ENCODE results near the gene ETV4. TPM values are rescaled to one million over a fixed set of nuclear protein-coding genes. Genes with fewer than 3 reads are reported as not detected.
A peak's percentile ranks its signal among the peaks of the same experiment; 100 is the strongest.
"Not testable (repeated sequence)": the region's sequence is repeated elsewhere in the genome, so short reads cannot be mapped to it uniquely, and the experiment has no call there.

ETV4 gene
- total RNA-seq, 1 donor from 2014 or later = not detected

DNA sequence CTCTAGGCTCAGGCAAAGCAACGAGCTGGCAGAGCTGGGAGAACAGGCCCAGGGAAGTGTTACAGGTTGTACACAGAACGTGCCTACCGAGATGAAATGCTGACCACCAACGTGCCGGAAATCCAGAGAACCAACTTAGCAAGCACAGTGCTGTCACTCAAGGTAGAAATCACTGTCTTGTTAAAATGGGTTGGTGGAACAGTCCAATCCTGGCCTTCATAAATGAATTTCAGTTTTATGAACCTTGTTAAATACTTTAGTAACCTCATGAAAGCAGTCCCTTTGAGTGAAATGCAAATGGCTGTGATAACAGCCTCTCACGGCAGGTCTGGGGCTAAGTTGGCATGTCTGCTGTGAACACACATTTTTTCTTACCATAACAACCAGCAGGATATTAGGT lies 29.0 kb downstream of the ETV4 start:
- H3K27ac ChIP-seq = peak overlapping the region; percentile 19 to 60
- peaks cover 0 to 15% of the 10 kb centered on the region in 2 donors for H3K4me1 ChIP-seq
- H3K9me3 ChIP-seq = no peaks in the 10 kb centered on the region
- H3K4me3 ChIP-seq = no peak overlapping the region
- no peaks in the 10 kb centered on the region for H3K27me3 ChIP-seq
- intact Hi-C loops (cut with DNase I) = no loop called here
- no peak for DNase-seq (ENCODE audit: low spot score in 2 of 2)
- peaks cover 47 to 76% of the 10 kb centered on the region in 2 donors for H3K36me3 ChIP-seq
- TF ChIP-seq, protein P1, sequence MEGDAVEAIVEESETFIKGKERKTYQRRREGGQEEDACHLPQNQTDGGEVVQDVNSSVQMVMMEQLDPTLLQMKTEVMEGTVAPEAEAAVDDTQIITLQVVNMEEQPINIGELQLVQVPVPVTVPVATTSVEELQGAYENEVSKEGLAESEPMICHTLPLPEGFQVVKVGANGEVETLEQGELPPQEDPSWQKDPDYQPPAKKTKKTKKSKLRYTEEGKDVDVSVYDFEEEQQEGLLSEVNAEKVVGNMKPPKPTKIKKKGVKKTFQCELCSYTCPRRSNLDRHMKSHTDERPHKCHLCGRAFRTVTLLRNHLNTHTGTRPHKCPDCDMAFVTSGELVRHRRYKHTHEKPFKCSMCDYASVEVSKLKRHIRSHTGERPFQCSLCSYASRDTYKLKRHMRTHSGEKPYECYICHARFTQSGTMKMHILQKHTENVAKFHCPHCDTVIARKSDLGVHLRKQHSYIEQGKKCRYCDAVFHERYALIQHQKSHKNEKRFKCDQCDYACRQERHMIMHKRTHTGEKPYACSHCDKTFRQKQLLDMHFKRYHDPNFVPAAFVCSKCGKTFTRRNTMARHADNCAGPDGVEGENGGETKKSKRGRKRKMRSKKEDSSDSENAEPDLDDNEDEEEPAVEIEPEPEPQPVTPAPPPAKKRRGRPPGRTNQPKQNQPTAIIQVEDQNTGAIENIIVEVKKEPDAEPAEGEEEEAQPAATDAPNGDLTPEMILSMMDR (IDR thresholded peaks at IDR 0.05) = no peak

DNA sequence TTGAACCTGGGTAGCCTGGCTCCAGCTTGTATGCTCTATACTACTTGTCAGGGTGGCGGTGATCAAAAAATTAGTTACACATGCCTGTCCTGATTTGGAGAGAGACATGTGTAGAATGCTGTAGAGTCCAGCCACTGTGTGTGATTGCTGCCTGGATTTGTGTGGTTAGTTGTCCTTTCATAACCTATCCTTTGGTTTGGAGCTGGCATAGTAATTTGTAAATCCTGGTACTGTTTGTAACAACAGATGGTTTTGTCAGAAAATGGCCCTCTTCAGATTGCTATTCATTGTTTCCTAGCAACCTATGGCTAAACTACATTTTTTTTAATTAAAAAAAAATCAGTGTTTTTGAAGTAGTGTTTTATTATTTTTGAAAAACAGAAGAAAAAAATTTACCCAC lies 30.5 kb downstream of the ETV4 start:
- Histone ChIP-seq H3K36me3 (peaks cover 34 to 71% of the 10 kb centered on the region in 2 donors), H3K9me3 (no peaks in the 10 kb centered on the region), H3K4me3 (no peak overlapping the region), H3K27ac (no peak overlapping the region), H3K4me1 (peaks cover 0 to 15% of the 10 kb centered on the region in 2 donors), H3K27me3 (no peaks in the 10 kb centered on the region)
- TF ChIP-seq, protein P1 (IDR thresholded peaks at IDR 0.05) = no peak
- intact Hi-C loops (cut with DNase I) = no loop called here
- DNase-seq (ENCODE audit: low spot score in 2 of 2) = no peak

DNA sequence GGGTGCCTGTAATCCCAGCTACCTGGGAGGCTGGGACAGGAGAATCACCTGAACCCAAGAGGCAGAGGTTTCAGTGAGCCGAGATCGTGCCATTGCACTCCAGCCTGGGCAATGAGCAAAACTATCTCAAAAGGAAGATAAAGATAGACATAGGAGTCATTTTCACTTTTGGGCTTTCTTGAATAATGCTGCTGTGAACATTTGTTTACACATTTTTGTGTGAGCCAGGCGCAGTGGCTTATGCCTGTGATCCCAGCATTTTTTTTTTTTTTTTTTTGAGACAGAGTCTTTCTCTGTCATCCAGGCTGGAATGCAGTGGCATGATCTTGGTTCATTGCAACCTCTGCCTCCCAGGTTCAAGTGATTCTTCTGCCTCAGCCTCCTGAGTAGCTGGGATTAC lies 34.9 kb downstream of the ETV4 start:
- intact Hi-C loops (cut with DNase I); H3K27me3 ChIP-seq; H3K4me3 ChIP-seq; DNase-seq (ENCODE audit: low spot score in 2 of 2); H3K9me3 ChIP-seq; H3K27ac ChIP-seq; H3K4me1 ChIP-seq: not testable (repeated sequence)
- H3K36me3 ChIP-seq = peaks cover 56 to 70% of the 10 kb centered on the region in 2 donors

DNA sequence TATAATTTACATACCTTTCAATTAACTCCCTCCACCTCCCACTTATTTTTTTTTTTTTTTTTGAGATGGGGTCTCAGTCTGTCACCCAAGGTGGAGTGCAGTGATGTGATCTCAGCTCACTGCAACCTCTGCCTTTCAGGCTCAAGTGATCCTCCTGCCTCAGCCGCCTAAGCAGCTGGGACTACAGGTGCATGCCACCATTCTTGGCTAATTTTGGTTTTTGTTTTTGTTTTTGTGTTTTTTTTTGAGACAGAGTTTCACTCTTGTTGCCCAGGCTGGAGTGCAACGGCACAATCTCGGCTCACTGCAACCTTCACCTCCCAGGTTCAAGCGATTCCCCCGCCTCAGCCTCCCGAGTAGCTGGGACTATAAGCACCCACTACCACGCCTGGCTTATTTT lies 36.7 kb downstream of the ETV4 start:
- H3K27ac ChIP-seq; intact Hi-C loops (cut with DNase I); H3K4me1 ChIP-seq; H3K27me3 ChIP-seq; H3K4me3 ChIP-seq; DNase-seq (ENCODE audit: low spot score in 2 of 2); H3K9me3 ChIP-seq: not testable (repeated sequence)
- H3K36me3 ChIP-seq = peaks cover 73 to 87% of the 10 kb centered on the region in 2 donors

DNA sequence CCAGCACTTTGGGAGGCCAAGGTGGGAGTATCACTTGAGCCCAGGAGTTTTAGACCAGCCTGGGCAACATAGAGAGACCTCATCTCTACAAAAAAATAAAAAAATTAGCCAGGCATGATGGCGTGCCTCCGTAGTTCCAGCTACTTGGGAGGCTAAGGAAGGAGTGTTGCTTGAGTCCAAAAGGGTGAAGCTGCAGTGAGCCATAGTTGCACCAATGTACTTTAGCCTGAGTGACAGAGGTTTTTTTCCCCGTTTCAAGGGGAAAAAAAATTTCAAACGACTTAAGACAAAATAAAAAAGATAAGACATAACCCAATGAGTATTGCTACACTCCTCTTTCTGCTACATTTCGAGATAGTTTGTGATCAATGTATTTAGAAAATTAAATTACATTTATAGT lies 55.5 kb downstream of the ETV4 start:
- TF ChIP-seq, protein P1 (IDR thresholded peaks at IDR 0.05) = no peak
- peaks cover 53 to 58% of the 10 kb centered on the region in 2 donors for H3K36me3 ChIP-seq
- H3K9me3 ChIP-seq = no peaks in the 10 kb centered on the region

DNA sequence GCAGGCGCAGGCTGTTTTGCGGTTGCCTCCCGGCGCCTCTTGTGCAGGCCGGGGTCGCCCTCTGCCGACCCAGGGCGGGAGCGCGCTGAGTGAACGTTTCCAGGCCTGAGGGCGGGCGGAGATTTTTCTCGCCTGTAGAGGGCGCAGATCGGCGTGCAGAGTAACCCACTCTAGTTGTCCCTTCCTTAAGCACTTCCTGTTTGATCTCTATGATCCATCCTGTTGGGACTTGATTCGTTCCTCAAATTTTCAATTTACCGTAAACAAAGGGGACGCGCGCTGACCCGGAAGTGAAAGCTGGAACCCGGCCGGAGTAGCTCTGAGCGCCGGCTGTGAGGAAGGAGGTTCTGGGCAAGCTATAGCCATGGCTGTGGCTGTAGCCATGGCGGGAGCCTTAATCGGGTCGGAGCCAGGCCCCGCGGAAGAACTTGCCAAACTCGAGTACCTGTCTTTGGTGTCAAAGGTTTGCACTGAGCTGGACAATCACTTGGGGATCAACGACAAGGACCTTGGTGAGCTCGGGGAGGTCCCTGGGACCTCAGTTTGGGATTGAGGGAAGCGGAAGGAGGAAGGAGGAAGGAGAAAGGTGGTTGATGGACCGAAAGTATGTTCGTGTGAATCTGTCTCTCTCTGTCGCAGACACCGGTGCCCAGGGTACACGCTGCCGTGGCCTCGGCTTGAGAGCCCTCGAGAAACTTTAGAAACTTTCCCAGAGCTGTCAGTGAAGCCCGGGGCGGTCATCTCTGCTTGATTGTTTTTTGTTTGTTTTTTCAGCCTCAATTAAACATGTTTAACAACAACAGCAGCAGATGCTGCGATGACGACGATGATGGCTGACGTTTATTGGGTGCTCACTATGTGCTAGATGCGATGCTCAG lies 62.2 kb downstream of the ETV4 start, which contains the start of gene DHX8:
DHX8 (plus strand) TSS at position 302 of the 878 bp plus-strand sequence; CDS start at position 365, 63 bp downstream.
- H3K27me3 ChIP-seq = no peaks in the 10 kb centered on the region
- peak; percentile 87 to 98 for DNase-seq (ENCODE audit: low spot score in 2 of 2)
- peak within 1 kb of the TSS; percentile 71 to 80 for H3K27ac ChIP-seq
- no peaks in the 10 kb centered on the region for H3K9me3 ChIP-seq
- TF ChIP-seq, protein P1 (IDR thresholded peaks at IDR 0.05) = peak; percentile 100
- H3K36me3 ChIP-seq = no peaks in the 10 kb centered on the region
- intact Hi-C loops (cut with DNase I) = loop anchor here (1.0 to 10.0 kb wide), 7 partner anchors 86 to 531 kb away; partner anchors contain the start of genes ARL4D, RND2, TMEM101 and TMEM106A
- H3K4me1 ChIP-seq = peaks cover 3 to 24% of the 10 kb centered on the region in 2 donors
- H3K4me3 ChIP-seq = peak within 1 kb of the TSS; percentile 71 to 83

More for the DNA sequence above, 55.5 kb downstream of the ETV4 start:
- DNase-seq (ENCODE audit: low spot score in 2 of 2) = no peak
- peaks cover 0 to 3% of the 10 kb centered on the region in 2 donors for H3K4me1 ChIP-seq
- H3K27me3 ChIP-seq = no peaks in the 10 kb centered on the region
- no peak overlapping the region for H3K4me3 ChIP-seq
- no peak overlapping the region for H3K27ac ChIP-seq
- intact Hi-C loops (cut with DNase I) = no loop called here
